Adipocyte (in vitro differentiated cells): Measurements from ENCODE around the gene DUS2.
A peak's percentile ranks its signal among the peaks of the same experiment; 100 is the strongest.

ENCODE experiments used
- DNase-seq: peaks from one replicate; pipeline ENCODE4 v3.0.0-alpha.2; 2015; ENCODE audit warnings: low read depth
- H3K27me3 ChIP-seq: replicated peaks from 2 replicates; pipeline ENCODE4 v1.7.0; 2013; ENCODE audit warnings: mild to moderate bottlenecking, low read length, moderate library complexity; ENCODE audit not compliant: control insufficient read depth, insufficient read depth
- H3K36me3 ChIP-seq: 2 replicates; pipeline ENCODE4 v1.7.0; 2013; ENCODE audit warnings: low read length, mild to moderate bottlenecking, moderate library complexity; ENCODE audit not compliant: control insufficient read depth, insufficient read depth, severe bottlenecking
- H3K4me1 ChIP-seq: 2 replicates; pipeline ENCODE4 v1.7.0; 2013; ENCODE audit warnings: mild to moderate bottlenecking, low read length, moderate library complexity; ENCODE audit not compliant: control insufficient read depth, insufficient read depth
- H3K4me3 ChIP-seq: 2 replicates; pipeline ENCODE4 v1.7.0; 2013; ENCODE audit warnings: mild to moderate bottlenecking, low read length, moderate library complexity
- H3K9ac ChIP-seq: 2 replicates; pipeline ENCODE4 v1.7.0; 2013; ENCODE audit warnings: mild to moderate bottlenecking, low read length, moderate library complexity
- H3K9me3 ChIP-seq: 2 replicates; pipeline ENCODE4 v1.7.0; 2013; ENCODE audit warnings: mild to moderate bottlenecking, low read length, moderate library complexity; ENCODE audit not compliant: control insufficient read depth

Gene DUS2

GRCh38 chr16:68022728-68023537 is at the start of gene DUS2, which contains the start of gene DDX28:
DUS2 (plus strand) TSS chr16:68023284; CDS start chr16:68038024, 14,740 bp downstream.
DDX28 (minus strand) TSS chr16:68023232; CDS start chr16:68023202, 30 bp downstream.
- DNase-seq = peak; percentile 95
- H3K9ac ChIP-seq = peak within 1 kb of the TSS; percentile 98
- H3K9me3 ChIP-seq = no peaks in the 10 kb centered on the region
- no peaks in the 10 kb centered on the region for H3K36me3 ChIP-seq
- peaks cover 35% of the 10 kb centered on the region for H3K4me1 ChIP-seq
- no peaks in the 10 kb centered on the region for H3K27me3 ChIP-seq
- H3K4me3 ChIP-seq = peak within 1 kb of the TSS; percentile 99

- Histone ChIP-seq H3K9ac (no peak overlapping the region), H3K27me3 (peaks cover 25% of the 10 kb centered on the region), H3K4me1 (no peaks in the 10 kb centered on the region), H3K36me3 (no peaks in the 10 kb centered on the region), H3K9me3 (no peaks in the 10 kb centered on the region), H3K4me3 (no peak overlapping the region)
- no peak for DNase-seq
These were observed 47.6 kb upstream of the DUS2 start for GRCh38 chr16:67975321-67976105.

GRCh38 chr16:67976205-67976604 is 46.9 kb upstream of the DUS2 start:
- Histone ChIP-seq H3K27me3 (peaks cover 27% of the 10 kb centered on the region), H3K36me3 (no peaks in the 10 kb centered on the region), H3K9ac (no peak overlapping the region), H3K9me3 (no peaks in the 10 kb centered on the region), H3K4me3 (no peak overlapping the region), H3K4me1 (no peaks in the 10 kb centered on the region)
- DNase-seq = no peak

GRCh38 chr16:67977005-67977404 is 46.1 kb upstream of the DUS2 start:
- Histone ChIP-seq H3K4me3 (no peak overlapping the region), H3K36me3 (no peaks in the 10 kb centered on the region), H3K4me1 (no peaks in the 10 kb centered on the region), H3K9ac (no peak overlapping the region), H3K9me3 (no peaks in the 10 kb centered on the region), H3K27me3 (peaks cover 27% of the 10 kb centered on the region)
- no peak for DNase-seq

- no peak for DNase-seq
These were observed 45.4 kb upstream of the DUS2 start for GRCh38 chr16:67977469-67978227.

GRCh38 chr16:67979955-67980678 is 43.0 kb upstream of the DUS2 start, which contains the start of gene DPEP3:
DPEP3 (minus strand) TSS chr16:67980499; CDS start chr16:67980380, 119 bp downstream.
- Histone ChIP-seq H3K27me3 (peaks cover 33% of the 10 kb centered on the region), H3K4me3 (no peak within 1 kb of the TSS), H3K9ac (no peak within 1 kb of the TSS), H3K36me3 (no peaks in the 10 kb centered on the region), H3K9me3 (no peaks in the 10 kb centered on the region), H3K4me1 (no peaks in the 10 kb centered on the region)
- no peak for DNase-seq

More at GRCh38 chr16:67977469-67978227, 45.4 kb upstream of the DUS2 start:
- no peaks in the 10 kb centered on the region for H3K9me3 ChIP-seq
- no peak overlapping the region for H3K4me3 ChIP-seq
- no peaks in the 10 kb centered on the region for H3K4me1 ChIP-seq
- no peak overlapping the region for H3K9ac ChIP-seq
- no peaks in the 10 kb centered on the region for H3K36me3 ChIP-seq
- H3K27me3 ChIP-seq = peaks cover 27% of the 10 kb centered on the region

GRCh38 chr16:67982011-67982696 is 40.9 kb upstream of the DUS2 start:
- no peak overlapping the region for H3K4me3 ChIP-seq
- H3K9me3 ChIP-seq = no peaks in the 10 kb centered on the region
- no peak overlapping the region for H3K9ac ChIP-seq
- peaks cover 23% of the 10 kb centered on the region for H3K27me3 ChIP-seq
- DNase-seq = no peak
- no peaks in the 10 kb centered on the region for H3K4me1 ChIP-seq
- no peaks in the 10 kb centered on the region for H3K36me3 ChIP-seq

GRCh38 chr16:67986949-67987348 is 36.1 kb upstream of the DUS2 start:
- peaks cover 7% of the 10 kb centered on the region for H3K27me3 ChIP-seq
- DNase-seq = no peak
- H3K9ac ChIP-seq = no peak overlapping the region
- no peaks in the 10 kb centered on the region for H3K9me3 ChIP-seq
- H3K4me1 ChIP-seq = peaks cover 6% of the 10 kb centered on the region
- H3K36me3 ChIP-seq = no peaks in the 10 kb centered on the region
- H3K4me3 ChIP-seq = no peak overlapping the region

- Histone ChIP-seq H3K4me3 (no peak overlapping the region), H3K9me3 (no peaks in the 10 kb centered on the region), H3K4me1 (peaks cover 6% of the 10 kb centered on the region), H3K27me3 (peaks cover 13% of the 10 kb centered on the region), H3K36me3 (no peaks in the 10 kb centered on the region), H3K9ac (no peak overlapping the region)
- no peak for DNase-seq
These were observed 35.5 kb upstream of the DUS2 start for GRCh38 chr16:67987460-67988160.

GRCh38 chr16:67988675-67989074 is 34.4 kb upstream of the DUS2 start:
- Histone ChIP-seq H3K27me3 (peaks cover 12% of the 10 kb centered on the region), H3K4me3 (no peak overlapping the region), H3K36me3 (no peaks in the 10 kb centered on the region), H3K9ac (no peak overlapping the region), H3K9me3 (no peaks in the 10 kb centered on the region), H3K4me1 (peaks cover 9% of the 10 kb centered on the region)
- no peak for DNase-seq
